Stimulated activated CD8-positive, alpha-beta memory T cell treated with anti-CD3 and anti-CD28 coated beads, Interleukin-12 subunit alpha, Interleukin-12 subunit beta, amount 100 ng/mL, for 24 hours (primary cell): ENCODE results near the gene PPM1L.

Source experiments
- DNase-seq: peaks from one replicate; pipeline ENCODE4 v3.0.0-alpha.2; 2020; ENCODE audit errors: extremely low read depth

Gene PPM1L

GRCh38 chr3:160809453-160809852, 53.4 kb downstream of the PPM1L start:
- DNase-seq: no peak

GRCh38 chr3:160810362-160811236, 54.6 kb downstream of the PPM1L start:
- DNase-seq: no peak

GRCh38 chr3:160811237-160811548, 55.2 kb downstream of the PPM1L start:
- DNase-seq: no peak

GRCh38 chr3:160812304-160812703, 56.3 kb downstream of the PPM1L start:
- no peak for DNase-seq

- DNase-seq: no peak
Measured at GRCh38 chr3:160815280-160815679, 59.2 kb downstream of the PPM1L start.

GRCh38 chr3:160820022-160820421, 64.0 kb downstream of the PPM1L start:
- DNase-seq: no peak

GRCh38 chr3:160820430-160820829, 64.4 kb downstream of the PPM1L start:
- DNase-seq: no peak

GRCh38 chr3:160822936-160823335, 66.9 kb downstream of the PPM1L start:
- no peak for DNase-seq

- DNase-seq: no peak
Measured at GRCh38 chr3:160825311-160825800, 69.3 kb downstream of the PPM1L start.

- no peak for DNase-seq
Measured at GRCh38 chr3:160826408-160826807, 70.4 kb downstream of the PPM1L start.

GRCh38 chr3:160826991-160827390, 71.0 kb downstream of the PPM1L start:
- no peak for DNase-seq

- DNase-seq: no peak
Measured at GRCh38 chr3:160827516-160827915, 71.5 kb downstream of the PPM1L start.

GRCh38 chr3:160828880-160829279, 72.8 kb downstream of the PPM1L start:
- DNase-seq: no peak

- no peak for DNase-seq
Measured at GRCh38 chr3:160829486-160830009, 73.5 kb downstream of the PPM1L start.

GRCh38 chr3:160830796-160831195, 74.8 kb downstream of the PPM1L start:
- DNase-seq: no peak

GRCh38 chr3:160831401-160831800, 75.4 kb downstream of the PPM1L start:
- DNase-seq: no peak

- no peak for DNase-seq
Measured at GRCh38 chr3:160837394-160837980, 81.5 kb downstream of the PPM1L start.

GRCh38 chr3:160840590-160840989, 84.6 kb downstream of the PPM1L start:
- DNase-seq: no peak

- DNase-seq: no peak
Measured at GRCh38 chr3:160841455-160841854, 85.4 kb downstream of the PPM1L start.

GRCh38 chr3:160842021-160843005, 86.3 kb downstream of the PPM1L start:
- no peak for DNase-seq

- no peak for DNase-seq
Measured at GRCh38 chr3:160851629-160852210, 95.7 kb downstream of the PPM1L start.

GRCh38 chr3:160852856-160853255, 96.8 kb downstream of the PPM1L start:
- no peak for DNase-seq
